ENCODE results near the gene GHR.

DNA sequence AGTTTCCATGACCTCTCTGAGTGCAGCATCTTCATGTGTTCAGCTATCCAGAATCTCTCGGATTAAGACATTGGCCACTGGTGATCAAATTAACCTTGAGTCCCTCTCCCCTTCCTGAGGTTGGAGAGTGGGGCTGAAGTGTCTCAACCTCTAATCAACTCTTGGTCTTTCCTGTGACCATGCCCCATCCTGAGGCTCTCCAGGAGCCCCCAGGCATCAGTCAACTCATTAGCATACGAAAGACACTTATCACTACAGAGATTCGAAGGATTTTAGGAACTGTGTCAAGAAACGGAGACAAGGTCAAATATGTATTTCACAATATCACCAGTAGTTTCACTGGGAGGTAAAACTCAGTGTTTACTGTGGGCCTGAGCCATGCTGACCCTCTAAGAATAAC lies 203.2 kb downstream of the GHR start:
- TF ChIP-seq CTCF (IDR thresholded peaks at IDR 0.05), result no peak
- no peak for TF ChIP-seq POLR2A (IDR thresholded peaks at IDR 0.05)
- TF ChIP-seq EP300 (IDR thresholded peaks at IDR 0.05), result no peak
